ENCODE measurements around the gene CALHM4.

The CALHM4 gene, protein sequence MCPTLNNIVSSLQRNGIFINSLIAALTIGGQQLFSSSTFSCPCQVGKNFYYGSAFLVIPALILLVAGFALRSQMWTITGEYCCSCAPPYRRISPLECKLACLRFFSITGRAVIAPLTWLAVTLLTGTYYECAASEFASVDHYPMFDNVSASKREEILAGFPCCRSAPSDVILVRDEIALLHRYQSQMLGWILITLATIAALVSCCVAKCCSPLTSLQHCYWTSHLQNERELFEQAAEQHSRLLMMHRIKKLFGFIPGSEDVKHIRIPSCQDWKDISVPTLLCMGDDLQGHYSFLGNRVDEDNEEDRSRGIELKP

DNA sequence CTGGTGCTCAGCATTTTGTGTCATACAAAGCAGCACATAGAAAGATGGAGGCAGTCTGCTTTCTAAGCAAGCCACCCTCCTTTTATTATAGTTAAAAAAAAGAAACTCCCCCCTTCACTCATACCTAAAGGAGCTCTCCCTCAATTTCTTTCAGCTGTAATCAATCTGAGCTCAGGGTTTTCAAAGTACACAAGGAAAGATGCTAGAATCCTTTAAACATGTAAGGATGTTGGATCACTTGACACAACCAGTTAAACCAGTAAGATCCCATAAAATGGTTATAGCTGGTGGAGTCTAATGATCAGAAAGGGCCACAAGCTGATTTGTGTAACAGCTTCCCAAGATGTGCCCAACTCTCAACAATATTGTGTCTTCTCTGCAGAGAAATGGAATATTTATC lies at the start of gene CALHM4:
Gene CALHM4 (plus strand): TSS at position 301 of the 400 bp plus-strand sequence. CDS start 43 bp downstream, at position 344.
- DNase-seq = no peak

DNA sequence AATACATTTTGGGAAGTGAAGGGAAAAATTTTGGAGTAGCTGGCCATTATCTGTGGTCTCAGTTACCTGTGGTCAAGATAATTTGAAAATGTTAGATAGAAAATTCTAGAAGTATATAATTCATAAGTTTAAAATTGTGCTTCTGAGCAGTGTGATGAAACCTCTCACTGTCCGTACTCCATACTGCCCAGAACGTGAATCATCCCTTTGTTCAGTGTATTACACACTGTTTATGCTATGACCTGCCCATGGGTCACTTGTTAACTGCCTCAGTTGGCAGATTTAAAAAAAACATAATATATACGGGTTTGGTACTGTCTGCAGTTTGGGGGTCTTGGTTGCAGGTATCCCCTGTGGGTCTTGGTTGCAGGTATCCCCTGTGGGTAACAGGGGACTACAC lies 46.2 kb upstream of the CALHM4 start:
- no peak for DNase-seq

DNA sequence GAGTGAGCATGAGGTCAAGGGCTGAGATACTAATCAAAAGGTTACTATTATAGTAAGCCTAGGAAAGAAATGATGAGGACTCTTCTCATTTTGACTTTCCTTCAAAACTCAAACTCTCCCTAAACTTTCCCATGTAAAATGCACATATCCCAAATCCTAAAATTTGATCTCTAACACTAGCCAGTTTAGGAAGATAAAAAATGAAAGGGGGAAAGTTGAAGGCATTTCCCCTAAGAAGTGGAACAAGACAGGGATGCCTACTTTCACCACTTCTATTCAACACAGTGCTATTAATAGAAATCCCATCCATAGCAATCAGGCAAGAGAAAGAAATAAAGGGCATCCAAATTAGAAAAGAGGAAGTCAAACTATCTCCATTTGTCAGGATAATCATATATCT lies 45.0 kb upstream of the CALHM4 start:
- no peak for DNase-seq

DNA sequence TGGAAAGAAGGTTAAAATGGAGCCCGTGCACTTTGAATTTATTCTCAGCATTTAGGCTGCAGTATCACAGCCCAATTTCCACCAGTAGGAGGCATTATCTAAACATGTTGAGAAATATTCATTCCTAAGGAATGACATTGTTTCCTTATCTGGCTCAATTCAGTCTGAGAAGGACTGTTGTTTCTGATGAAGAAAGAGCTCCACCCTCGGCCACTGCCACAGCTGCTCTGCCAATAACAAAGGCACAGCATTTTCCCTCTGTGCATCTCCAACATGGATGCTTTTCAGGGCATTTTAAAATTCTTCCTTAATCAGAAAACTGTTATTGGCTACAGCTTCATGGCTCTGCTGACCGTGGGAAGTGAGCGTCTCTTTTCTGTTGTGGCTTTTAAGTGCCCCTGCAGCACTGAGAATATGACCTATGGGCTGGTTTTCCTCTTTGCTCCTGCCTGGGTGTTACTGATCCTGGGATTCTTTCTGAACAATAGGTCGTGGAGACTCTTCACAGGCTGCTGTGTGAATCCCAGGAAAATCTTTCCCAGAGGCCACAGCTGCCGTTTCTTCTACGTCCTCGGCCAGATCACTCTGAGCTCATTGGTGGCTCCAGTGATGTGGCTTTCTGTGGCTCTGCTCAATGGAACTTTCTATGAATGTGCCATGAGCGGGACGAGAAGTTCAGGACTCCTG lies 42.0 kb upstream of the CALHM4 start, which contains the start of gene CALHM5:
Gene CALHM5 (plus strand): TSS at position 216 of the 687 bp plus-strand sequence. CDS start 58 bp downstream, at position 274.
- DNase-seq = no peak

DNA sequence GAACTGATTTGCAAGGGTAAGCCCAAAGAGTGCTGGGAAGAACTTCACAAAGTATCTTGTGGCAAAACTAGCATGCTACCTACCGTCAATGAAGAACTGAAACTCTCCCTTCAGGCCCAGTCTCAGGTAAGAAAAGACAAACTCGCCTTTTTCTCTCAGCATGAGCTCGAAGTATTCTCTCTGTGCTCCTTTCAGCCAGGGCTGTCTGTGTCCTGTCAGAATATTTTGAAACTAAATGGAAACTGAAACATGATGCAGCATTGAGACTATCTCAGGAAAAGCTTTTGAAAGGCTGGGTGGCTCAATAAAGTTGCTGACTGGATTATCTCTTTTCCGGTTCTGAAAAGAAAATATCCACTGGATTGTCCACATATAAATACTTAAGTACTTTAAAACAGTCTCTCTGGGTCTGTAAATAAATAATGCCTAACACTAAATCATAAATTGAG lies 41.4 kb upstream of the CALHM4 start:
- DNase-seq = no peak

DNA sequence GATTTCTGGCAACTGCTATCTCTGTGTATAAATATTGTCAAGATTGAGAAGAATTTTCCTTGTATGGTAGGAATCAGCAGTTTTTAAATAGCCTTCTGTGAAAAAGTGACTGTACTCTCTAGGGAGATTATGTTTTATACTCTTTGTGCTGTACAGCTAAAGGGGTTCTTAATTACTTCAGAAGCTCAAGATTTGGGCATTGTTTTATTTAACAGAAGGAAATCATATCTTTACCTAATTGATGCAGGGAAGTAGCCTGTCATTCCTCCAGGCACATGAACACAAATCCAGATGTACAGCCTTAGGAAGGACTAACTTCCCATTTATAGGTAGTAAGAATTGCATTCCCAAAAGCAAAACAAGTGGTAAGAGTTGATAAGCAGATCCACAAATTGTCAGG lies 40.8 kb upstream of the CALHM4 start:
- DNase-seq = no peak

DNA sequence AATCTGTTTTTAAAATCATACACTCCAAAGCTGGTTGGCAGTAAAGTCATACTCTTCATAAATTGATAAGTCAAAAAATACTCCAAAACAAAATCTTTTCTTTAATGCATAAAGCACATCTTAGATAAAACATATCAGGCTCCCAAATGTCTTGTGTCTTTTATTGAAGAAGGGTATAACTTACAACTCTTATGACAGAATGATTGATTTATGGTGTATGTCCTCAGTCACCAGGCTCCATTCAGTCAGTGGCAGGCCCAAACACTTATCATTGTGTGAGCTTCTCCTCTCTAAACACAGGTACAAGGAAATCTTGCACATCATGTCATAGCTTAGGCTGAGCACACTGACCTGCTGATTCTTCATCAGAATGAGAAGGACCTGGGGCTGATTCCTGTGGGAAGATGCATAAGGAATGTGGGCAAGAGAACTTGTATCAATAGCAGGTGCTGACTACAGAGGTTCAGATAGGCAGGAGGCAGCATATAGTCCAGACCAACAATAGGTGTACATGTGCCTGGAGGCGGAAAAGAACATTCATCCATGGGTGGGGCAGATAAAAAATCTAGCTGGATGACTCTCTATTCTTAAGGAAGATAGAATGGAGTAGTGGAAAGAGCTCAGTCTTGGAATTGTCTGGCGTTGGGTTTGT lies 40.2 kb upstream of the CALHM4 start:
- DNase-seq = no peak

DNA sequence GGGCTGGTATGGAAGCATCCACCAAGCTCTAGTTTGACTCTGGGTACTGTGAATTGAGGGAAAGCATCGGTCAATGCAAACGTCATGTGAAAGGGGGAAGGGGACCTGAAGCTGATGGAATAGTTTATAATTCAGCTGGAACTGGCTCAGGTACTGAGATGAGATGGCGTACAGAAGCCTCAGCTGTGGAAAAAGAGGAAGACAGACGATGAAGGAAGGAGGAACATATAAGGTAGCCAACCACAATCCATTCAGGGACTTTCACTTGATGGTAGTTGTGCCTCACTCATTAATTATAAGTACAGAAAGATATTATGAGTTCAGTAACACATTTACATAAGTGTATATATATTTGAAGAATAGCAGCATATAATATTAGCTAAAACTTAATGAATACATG lies 39.4 kb upstream of the CALHM4 start:
- no peak for DNase-seq

DNA sequence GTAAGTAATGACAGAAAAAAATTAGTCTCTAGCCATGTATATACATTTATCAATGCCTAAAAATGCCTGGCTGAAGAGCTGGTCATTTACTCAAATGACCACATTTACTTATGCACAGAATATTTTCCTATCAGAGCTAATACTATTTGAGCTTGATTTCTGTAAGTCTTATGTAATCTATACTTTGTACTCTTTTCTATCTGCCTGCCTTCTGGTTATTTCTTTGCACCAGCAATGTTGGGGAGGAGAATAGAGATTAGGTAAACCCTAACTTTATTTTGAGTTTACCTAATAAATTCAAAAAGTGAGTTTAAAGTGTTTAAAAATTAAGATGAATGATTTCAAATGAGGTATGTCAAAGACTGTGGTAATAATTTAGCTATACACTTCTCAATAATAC lies 38.4 kb upstream of the CALHM4 start:
- no peak for DNase-seq

DNA sequence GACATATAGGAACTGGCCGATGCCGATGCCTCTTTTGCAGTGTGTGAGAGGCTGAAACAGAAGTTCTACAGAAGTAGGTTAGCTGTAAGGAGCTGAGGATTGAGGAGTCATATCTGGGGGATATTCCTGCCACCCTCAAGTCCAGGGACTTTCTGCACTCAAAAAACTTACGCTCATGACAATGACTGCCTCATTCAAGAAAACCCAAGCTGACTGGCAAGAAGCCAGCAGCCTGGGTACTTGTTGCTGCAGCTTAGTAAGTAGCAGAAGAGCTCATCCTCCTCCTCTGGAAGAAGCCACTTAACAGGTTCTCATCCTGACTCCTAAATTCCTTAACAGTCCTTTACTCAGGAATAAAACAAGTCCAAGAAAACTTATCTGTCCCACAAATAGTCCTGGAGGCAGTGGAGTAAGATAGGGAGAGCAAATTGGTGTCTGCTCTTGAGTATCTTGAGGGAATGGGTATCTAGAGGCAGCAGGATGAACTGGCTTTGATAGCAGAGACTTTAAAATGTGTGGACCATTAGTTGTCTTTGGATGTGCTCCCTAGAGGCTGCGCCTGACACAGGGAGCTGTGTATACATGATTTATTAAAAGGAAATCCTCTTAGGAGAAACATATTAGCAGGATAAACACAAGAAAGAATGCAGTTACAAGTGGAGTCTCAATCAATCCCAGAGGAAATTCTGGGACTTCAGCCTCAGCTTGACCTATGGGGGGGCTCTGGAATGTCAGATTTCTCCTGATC lies 34.8 kb upstream of the CALHM4 start:
- DNase-seq = no peak

DNA sequence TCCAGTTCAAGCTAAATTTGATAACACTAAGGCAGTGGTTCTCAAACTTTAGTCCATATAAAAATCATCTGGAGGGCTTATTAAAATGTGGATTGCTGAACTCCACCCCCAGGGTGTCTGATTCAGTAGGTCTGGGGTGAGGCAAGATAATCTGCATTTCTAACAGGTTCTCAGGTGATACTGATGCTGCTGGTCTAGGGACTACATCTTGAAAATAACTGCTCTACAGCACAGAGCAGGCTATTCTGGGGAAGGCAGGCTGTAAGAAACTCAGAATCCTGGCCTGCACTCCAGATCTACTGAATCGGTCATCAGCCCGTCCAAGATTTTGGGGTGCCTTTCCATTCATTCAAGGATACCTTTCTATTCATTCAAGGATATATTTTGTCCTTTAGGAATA lies 30.7 kb upstream of the CALHM4 start:
- DNase-seq = no peak

DNA sequence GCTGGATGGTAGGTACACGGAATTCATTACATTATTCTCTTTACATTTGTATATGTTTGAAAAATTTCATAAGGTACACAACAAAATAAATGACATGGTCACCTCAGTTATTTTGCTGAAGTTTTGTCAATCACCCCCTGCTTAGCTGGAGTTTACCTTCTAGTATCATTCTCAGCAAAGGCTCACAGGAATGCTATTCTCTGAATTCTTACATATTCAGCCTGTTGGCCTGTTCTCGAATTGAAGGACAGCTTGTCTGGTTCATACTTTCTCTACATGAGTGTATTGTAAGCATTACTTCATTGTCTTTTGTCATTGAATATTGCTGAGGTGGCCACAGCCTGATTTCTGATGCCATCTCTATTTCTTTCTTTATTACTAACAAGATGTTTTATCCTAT lies 29.3 kb upstream of the CALHM4 start:
- no peak for DNase-seq

DNA sequence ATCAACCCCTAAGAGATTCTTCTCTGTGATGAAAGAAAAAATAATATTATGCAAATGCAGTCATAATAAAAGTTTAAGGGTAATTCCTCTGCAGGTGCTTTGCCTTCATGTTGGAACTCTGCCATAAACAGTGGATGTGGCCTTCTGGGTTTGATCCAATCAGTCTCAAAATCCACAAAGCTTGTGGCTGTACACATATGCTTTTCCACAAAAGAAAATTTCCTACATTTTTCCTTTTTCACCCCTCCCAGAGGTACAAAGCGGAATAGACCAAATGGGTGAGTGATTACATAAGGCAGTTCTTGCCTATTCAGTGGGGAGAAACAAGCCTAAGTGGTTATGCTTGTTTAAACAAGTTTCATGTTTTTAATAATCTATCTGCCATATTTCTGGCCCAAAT lies 25.4 kb upstream of the CALHM4 start:
- no peak for DNase-seq

DNA sequence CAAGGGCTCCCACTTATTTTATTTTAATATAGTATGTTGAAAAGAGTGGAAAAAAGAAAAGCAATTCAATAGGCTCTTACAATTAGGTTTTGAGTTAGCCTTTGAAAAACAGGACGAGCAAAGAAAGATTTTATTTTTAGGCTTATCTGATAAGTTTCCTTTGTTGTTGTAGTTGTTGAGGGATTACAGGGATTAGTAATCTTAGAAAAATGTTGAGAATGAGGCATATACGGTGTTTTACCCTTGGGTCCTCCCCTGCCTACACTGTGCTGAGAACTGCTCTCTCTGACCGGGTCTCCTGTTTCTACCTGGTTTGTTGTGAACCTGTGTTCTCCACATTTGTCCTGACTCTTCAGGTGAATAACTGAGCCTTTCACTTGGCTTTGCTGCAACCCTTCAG lies 24.8 kb upstream of the CALHM4 start:
- DNase-seq = no peak

DNA sequence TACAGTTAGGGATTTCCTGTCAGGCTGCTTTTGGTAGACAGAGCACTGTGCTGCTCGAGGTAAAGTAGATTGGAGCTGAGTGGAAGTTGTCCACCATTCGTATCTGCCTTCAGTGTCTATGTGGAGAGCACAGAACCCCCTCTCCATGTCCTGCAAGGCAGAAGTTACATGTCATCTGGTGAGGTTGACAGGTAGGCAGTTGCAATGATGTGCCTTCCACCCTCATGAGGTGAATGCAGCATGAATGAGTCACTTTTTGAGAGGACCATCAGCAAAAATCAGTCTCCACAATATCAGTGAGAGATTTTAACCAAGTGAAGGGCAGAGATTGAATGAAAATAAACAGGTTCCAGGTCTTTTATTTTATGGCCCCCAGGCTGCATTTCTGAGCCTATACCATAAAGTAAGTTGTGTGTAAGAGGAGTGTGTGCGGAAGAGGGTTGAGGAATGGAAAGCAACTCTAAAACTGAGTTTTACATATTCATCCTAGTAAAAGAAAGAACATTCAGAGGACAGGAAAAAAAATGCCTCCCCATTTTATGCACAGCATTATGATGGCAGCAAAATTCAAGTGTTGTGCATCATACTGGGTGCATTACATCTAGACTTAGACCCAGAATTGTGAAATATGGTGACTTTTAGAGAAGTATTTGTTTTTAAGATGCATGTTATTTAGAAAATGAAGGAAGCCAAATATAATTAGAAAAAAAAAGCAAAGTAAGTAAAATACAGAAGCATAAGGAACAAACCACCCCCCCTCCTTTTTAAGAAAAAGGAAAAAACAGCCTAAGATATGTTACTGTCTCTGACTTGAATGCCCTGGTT lies 23.9 kb upstream of the CALHM4 start:
- no peak for DNase-seq

DNA sequence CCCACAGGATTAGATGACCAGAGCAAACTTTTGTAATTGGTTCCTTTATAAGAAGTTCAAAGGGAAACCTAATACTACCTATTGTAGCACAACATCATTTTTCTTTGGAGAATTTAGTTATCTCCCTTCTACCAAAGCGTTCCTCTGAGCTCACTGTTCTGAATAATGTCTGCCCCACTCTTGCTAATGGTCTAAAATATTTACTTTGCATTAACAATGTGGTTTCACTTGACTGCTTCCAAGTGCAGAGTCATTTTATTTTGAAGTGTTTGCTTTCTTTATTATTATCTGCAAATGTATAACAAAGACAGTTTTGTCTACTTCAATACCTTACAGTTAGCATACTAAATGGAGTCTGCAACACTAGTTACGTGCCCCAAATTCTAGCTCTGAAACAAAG lies 23.1 kb upstream of the CALHM4 start:
- no peak for DNase-seq

DNA sequence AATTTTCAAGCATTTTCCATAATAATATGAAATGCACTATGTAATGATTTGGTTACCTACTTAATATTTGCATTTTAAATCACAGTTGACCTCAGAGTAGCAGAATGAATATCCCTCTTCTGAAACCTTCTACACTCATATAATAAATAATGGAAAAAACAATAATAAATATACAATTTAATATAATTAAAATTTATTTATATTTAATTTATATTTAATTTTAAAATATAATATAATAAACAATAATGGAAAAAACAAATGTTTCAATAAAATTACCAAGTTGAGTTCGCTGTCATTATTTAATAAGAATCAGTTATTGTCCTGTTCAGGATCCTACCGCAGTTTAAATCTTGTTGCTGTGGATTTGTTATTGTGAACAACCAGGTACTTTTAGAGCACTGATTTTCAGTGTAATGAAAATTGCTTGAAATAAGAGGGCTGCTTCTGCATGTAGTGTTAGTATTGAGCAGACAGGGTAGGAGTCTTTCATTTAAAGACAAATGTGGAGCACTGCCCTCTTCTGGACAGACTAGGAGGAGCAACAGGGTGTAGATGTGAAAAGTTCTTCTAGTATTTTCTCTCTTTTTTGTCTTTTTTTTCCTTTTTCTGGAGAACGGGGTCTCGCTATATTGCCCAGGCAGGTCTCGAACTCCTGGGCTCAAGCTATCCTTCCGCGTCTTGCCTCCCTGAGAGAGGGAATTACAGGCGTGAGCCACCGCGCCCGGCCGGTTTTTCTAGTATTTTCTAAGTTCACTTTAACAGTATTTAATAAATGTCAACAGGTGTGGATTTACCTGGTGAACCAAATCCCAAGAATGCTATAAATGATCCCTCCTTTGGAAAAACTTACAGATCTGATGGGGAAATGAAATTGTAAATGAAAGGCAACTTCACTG lies 21.6 kb upstream of the CALHM4 start:
- no peak for DNase-seq

DNA sequence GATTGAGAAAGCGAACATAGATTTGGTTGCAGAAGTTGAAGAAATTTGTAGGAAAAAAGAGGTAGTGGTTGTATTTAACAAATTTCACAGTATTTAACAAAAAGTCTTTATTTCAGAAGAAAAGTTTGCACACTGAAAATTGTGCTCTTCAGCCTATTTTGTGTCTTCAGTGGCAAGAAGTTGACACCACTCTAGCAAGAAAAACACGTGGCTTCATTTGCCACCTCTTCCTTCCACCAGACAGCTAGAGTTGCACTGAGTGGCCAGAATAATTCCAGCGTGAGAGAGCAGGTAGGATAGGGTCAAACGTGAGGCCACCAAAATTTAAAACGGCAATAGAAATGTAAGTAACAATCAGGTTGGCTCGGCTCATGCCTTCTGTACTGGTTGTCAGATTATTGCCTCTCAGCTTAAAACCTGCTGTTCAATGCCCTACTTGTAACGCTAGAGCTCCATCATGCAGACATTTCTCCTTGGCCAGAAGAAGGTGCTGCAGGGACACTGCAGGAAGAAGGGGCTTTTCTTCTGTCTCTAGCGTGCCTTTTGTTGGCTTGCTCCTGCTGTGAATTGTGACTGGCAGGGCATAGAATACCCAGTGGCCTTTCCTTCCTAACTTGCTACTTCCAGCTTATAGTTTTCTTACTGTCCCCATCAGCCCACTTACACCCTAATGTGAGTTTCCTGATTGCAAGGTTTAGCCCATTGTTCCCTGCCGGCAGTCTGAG lies 20.2 kb upstream of the CALHM4 start:
- DNase-seq = peak; percentile 19

DNA sequence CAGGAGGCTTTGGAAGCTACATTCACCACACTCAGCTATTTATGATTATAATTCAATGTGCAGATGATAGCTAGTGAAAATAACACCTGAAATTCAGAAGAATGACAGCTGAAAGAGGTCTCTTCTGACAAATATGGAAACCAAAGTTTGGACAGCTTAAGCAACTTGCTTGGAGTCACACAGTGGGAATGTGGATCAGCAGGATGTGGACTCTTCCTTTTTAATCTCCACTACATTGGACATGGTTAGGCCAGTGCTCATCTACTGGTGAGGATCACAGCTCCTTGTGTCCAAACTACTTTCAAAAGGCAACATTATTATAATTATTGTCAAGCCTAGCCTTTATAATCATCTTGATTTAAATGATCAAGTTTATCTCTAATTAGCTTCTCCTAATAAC lies 18.4 kb upstream of the CALHM4 start:
- DNase-seq = no peak

DNA sequence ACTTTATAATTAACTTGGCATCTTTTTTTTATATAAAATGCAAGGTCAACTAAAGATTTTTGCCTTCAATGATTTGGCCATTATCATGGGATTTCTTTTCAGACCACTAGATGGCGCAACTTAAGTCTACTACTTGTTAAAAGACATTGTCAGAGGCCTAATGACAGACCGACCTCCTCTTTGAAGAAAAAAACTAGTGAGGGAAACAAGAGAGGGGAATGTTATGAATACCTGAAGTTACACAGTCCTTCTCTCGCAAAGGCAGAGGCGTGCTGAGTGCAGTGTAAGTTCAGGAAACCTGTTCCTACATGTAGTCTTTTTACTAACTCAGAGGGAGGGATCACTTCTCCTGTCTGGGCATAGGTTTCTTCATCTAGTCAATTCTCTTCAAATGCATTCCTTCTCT lies 17.3 kb upstream of the CALHM4 start:
- peak; percentile 45 for DNase-seq

DNA sequence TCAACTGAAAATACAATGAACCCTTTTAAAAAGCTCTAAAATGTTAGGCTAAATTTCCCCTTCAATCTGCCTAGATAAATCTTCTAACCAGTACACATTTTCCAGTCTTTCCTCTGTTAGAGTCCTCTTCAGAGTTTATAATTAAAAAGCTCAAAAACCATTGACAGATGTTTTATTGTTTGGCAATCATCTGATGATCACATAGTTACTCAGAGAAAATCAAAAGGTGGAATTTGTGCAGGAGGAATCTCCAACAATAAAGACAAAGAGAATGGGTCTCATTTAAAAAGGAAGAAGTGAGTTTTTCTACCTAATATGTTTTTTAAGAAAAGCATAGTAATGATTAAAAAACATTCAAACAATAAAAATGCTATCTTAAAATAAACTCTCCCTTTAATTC lies 11.1 kb upstream of the CALHM4 start:
- no peak for DNase-seq
